Measurements from ENCODE around the gene OR5I1.

Gene OR5I1

GRCh38 chr11:55936300-55936699 is at the start of gene OR5I1:
TSS of gene OR5I1 (minus strand) at chr11:55936400. CDS start at chr11:55936400, 0 bp downstream.
- WGBS (ENCODE audit: insufficient coverage, insufficient read length) = no CpG with 5 or more reads among the region's 2 CpGs
- no peaks in the 10 kb centered on the region for H3K36me3 ChIP-seq (ENCODE audit: control insufficient read depth, insufficient read depth, low read length)
- no peak within 1 kb of the TSS for H3K4me3 ChIP-seq (ENCODE audit: low read length)
- no peaks in the 10 kb centered on the region for H3K4me1 ChIP-seq (ENCODE audit: control insufficient read depth, insufficient read depth, low read length)
- no peak for DNase-seq (ENCODE audit: low read depth, low spot score)
- H3K9me3 ChIP-seq (ENCODE audit: control insufficient read depth, insufficient read depth, low read length) = no peaks in the 10 kb centered on the region
- no peak within 1 kb of the TSS for H3K27ac ChIP-seq (ENCODE audit: low read length)
- H3K27me3 ChIP-seq (ENCODE audit: control insufficient read depth, insufficient read depth, low read length) = no peaks in the 10 kb centered on the region

GRCh38 chr11:55970935-55971334 is 34.7 kb upstream of the OR5I1 start:
- no CpG with 5 or more reads among the region's 3 CpGs for WGBS (ENCODE audit: insufficient coverage, insufficient read length)
- no peak for DNase-seq (ENCODE audit: low read depth, low spot score)
- H3K27me3 ChIP-seq (ENCODE audit: control insufficient read depth, insufficient read depth, low read length) = no peaks in the 10 kb centered on the region

GRCh38 chr11:55969845-55970244 is 33.6 kb upstream of the OR5I1 start, which contains the start of gene OR10AG1:
TSS of gene OR10AG1 (minus strand) at chr11:55969945. CDS start at chr11:55969907, 38 bp downstream.
- no CpG with 5 or more reads among the region's 2 CpGs for WGBS (ENCODE audit: insufficient coverage, insufficient read length)

More at GRCh38 chr11:55970935-55971334, 34.7 kb upstream of the OR5I1 start:
- Histone ChIP-seq H3K4me3 (ENCODE audit: low read length) (no peak overlapping the region), H3K36me3 (ENCODE audit: control insufficient read depth, insufficient read depth, low read length) (no peaks in the 10 kb centered on the region), H3K27ac (ENCODE audit: low read length) (no peak overlapping the region), H3K4me1 (ENCODE audit: control insufficient read depth, insufficient read depth, low read length) (no peaks in the 10 kb centered on the region), H3K9me3 (ENCODE audit: control insufficient read depth, insufficient read depth, low read length) (no peaks in the 10 kb centered on the region)

GRCh38 chr11:55967914-55968313 is 31.7 kb upstream of the OR5I1 start:
- no CpG with 5 or more reads among the region's 5 CpGs for WGBS (ENCODE audit: insufficient coverage, insufficient read length)

More at GRCh38 chr11:55969845-55970244, 33.6 kb upstream of the OR5I1 start, which contains the start of gene OR10AG1:
- H3K9me3 ChIP-seq (ENCODE audit: control insufficient read depth, insufficient read depth, low read length) = no peaks in the 10 kb centered on the region
- DNase-seq (ENCODE audit: low read depth, low spot score) = no peak
- no peak within 1 kb of the TSS for H3K27ac ChIP-seq (ENCODE audit: low read length)
- H3K36me3 ChIP-seq (ENCODE audit: control insufficient read depth, insufficient read depth, low read length) = no peaks in the 10 kb centered on the region
- H3K4me3 ChIP-seq (ENCODE audit: low read length) = no peak within 1 kb of the TSS
- no peaks in the 10 kb centered on the region for H3K27me3 ChIP-seq (ENCODE audit: control insufficient read depth, insufficient read depth, low read length)
- no peaks in the 10 kb centered on the region for H3K4me1 ChIP-seq (ENCODE audit: control insufficient read depth, insufficient read depth, low read length)

GRCh38 chr11:55966391-55966790 is 30.2 kb upstream of the OR5I1 start:
- Histone ChIP-seq H3K27me3 (ENCODE audit: control insufficient read depth, insufficient read depth, low read length) (no peaks in the 10 kb centered on the region), H3K27ac (ENCODE audit: low read length) (no peak overlapping the region), H3K4me1 (ENCODE audit: control insufficient read depth, insufficient read depth, low read length) (no peaks in the 10 kb centered on the region), H3K4me3 (ENCODE audit: low read length) (no peak overlapping the region), H3K36me3 (ENCODE audit: control insufficient read depth, insufficient read depth, low read length) (no peaks in the 10 kb centered on the region), H3K9me3 (ENCODE audit: control insufficient read depth, insufficient read depth, low read length) (no peaks in the 10 kb centered on the region)
- no peak for DNase-seq (ENCODE audit: low read depth, low spot score)
- no CpG with 5 or more reads among the region's 2 CpGs for WGBS (ENCODE audit: insufficient coverage, insufficient read length)

More at GRCh38 chr11:55967914-55968313, 31.7 kb upstream of the OR5I1 start:
- Histone ChIP-seq H3K4me3 (ENCODE audit: low read length) (no peak overlapping the region), H3K9me3 (ENCODE audit: control insufficient read depth, insufficient read depth, low read length) (no peaks in the 10 kb centered on the region), H3K27me3 (ENCODE audit: control insufficient read depth, insufficient read depth, low read length) (no peaks in the 10 kb centered on the region), H3K36me3 (ENCODE audit: control insufficient read depth, insufficient read depth, low read length) (no peaks in the 10 kb centered on the region), H3K4me1 (ENCODE audit: control insufficient read depth, insufficient read depth, low read length) (no peaks in the 10 kb centered on the region), H3K27ac (ENCODE audit: low read length) (no peak overlapping the region)
- DNase-seq (ENCODE audit: low read depth, low spot score) = no peak

- H3K9me3 ChIP-seq (ENCODE audit: control insufficient read depth, insufficient read depth, low read length) = no peaks in the 10 kb centered on the region
- no peaks in the 10 kb centered on the region for H3K4me1 ChIP-seq (ENCODE audit: control insufficient read depth, insufficient read depth, low read length)
- WGBS (ENCODE audit: insufficient coverage, insufficient read length) = no CpG with 5 or more reads among the region's 4 CpGs
- DNase-seq (ENCODE audit: low read depth, low spot score) = no peak
- H3K27ac ChIP-seq (ENCODE audit: low read length) = no peak overlapping the region
- no peaks in the 10 kb centered on the region for H3K36me3 ChIP-seq (ENCODE audit: control insufficient read depth, insufficient read depth, low read length)
- no peaks in the 10 kb centered on the region for H3K27me3 ChIP-seq (ENCODE audit: control insufficient read depth, insufficient read depth, low read length)
- H3K4me3 ChIP-seq (ENCODE audit: low read length) = no peak overlapping the region
Observed at GRCh38 chr11:55956521-55956920, 20.3 kb upstream of the OR5I1 start.

GRCh38 chr11:55949330-55949729 is 13.1 kb upstream of the OR5I1 start:
- Histone ChIP-seq H3K36me3 (ENCODE audit: control insufficient read depth, insufficient read depth, low read length) (no peaks in the 10 kb centered on the region), H3K4me1 (ENCODE audit: control insufficient read depth, insufficient read depth, low read length) (no peaks in the 10 kb centered on the region), H3K27ac (ENCODE audit: low read length) (no peak overlapping the region), H3K4me3 (ENCODE audit: low read length) (no peak overlapping the region), H3K9me3 (ENCODE audit: control insufficient read depth, insufficient read depth, low read length) (no peaks in the 10 kb centered on the region), H3K27me3 (ENCODE audit: control insufficient read depth, insufficient read depth, low read length) (no peaks in the 10 kb centered on the region)
- DNase-seq (ENCODE audit: low read depth, low spot score) = no peak
- no CpG with 5 or more reads among the region's 4 CpGs for WGBS (ENCODE audit: insufficient coverage, insufficient read length)

GRCh38 chr11:55942785-55943392 is 6.7 kb upstream of the OR5I1 start:
- Histone ChIP-seq H3K4me1 (ENCODE audit: control insufficient read depth, insufficient read depth, low read length) (no peaks in the 10 kb centered on the region), H3K4me3 (ENCODE audit: low read length) (no peak overlapping the region), H3K9me3 (ENCODE audit: control insufficient read depth, insufficient read depth, low read length) (no peaks in the 10 kb centered on the region), H3K27me3 (ENCODE audit: control insufficient read depth, insufficient read depth, low read length) (no peaks in the 10 kb centered on the region), H3K36me3 (ENCODE audit: control insufficient read depth, insufficient read depth, low read length) (no peaks in the 10 kb centered on the region), H3K27ac (ENCODE audit: low read length) (no peak overlapping the region)
- no CpG with 5 or more reads among the region's 3 CpGs for WGBS (ENCODE audit: insufficient coverage, insufficient read length)
- DNase-seq (ENCODE audit: low read depth, low spot score) = no peak

GRCh38 chr11:55920537-55920936 is 15.7 kb downstream of the OR5I1 start:
- no peaks in the 10 kb centered on the region; the same call in 1 of the 2 replicates for H3K9me3 ChIP-seq (ENCODE audit: control insufficient read depth, insufficient read depth, low read length)
- H3K27ac ChIP-seq (ENCODE audit: low read length) = no peak overlapping the region
- H3K36me3 ChIP-seq (ENCODE audit: control insufficient read depth, insufficient read depth, low read length) = no peaks in the 10 kb centered on the region
- WGBS (ENCODE audit: insufficient coverage, insufficient read length) = no CpG with 5 or more reads among the region's 5 CpGs
- H3K4me1 ChIP-seq (ENCODE audit: control insufficient read depth, insufficient read depth, low read length) = no peaks in the 10 kb centered on the region
- H3K4me3 ChIP-seq (ENCODE audit: low read length) = no peak overlapping the region
- no peaks in the 10 kb centered on the region for H3K27me3 ChIP-seq (ENCODE audit: control insufficient read depth, insufficient read depth, low read length)
- DNase-seq (ENCODE audit: low read depth, low spot score) = no peak

GRCh38 chr11:55914482-55914881 is 21.7 kb downstream of the OR5I1 start, which contains the start of gene OR5W2:
TSS of gene OR5W2 (minus strand) at chr11:55914582. CDS start at chr11:55914582, 0 bp downstream.
- Histone ChIP-seq H3K27ac (ENCODE audit: low read length) (no peak within 1 kb of the TSS), H3K4me1 (ENCODE audit: control insufficient read depth, insufficient read depth, low read length) (no peaks in the 10 kb centered on the region), H3K9me3 (ENCODE audit: control insufficient read depth, insufficient read depth, low read length) (no peaks in the 10 kb centered on the region), H3K36me3 (ENCODE audit: control insufficient read depth, insufficient read depth, low read length) (no peaks in the 10 kb centered on the region), H3K4me3 (ENCODE audit: low read length) (no peak within 1 kb of the TSS), H3K27me3 (ENCODE audit: control insufficient read depth, insufficient read depth, low read length) (no peaks in the 10 kb centered on the region)
- DNase-seq (ENCODE audit: low read depth, low spot score) = no peak
- WGBS (ENCODE audit: insufficient coverage, insufficient read length) = no CpG with 5 or more reads among the region's 1 CpG

GRCh38 chr11:55902308-55902707 is 33.9 kb downstream of the OR5I1 start:
- WGBS (ENCODE audit: insufficient coverage, insufficient read length) = no CpG with 5 or more reads among the region's 2 CpGs
- DNase-seq (ENCODE audit: low read depth, low spot score) = no peak
- Histone ChIP-seq H3K27ac (ENCODE audit: low read length) (no peak overlapping the region), H3K4me3 (ENCODE audit: low read length) (no peak overlapping the region), H3K36me3 (ENCODE audit: control insufficient read depth, insufficient read depth, low read length) (no peaks in the 10 kb centered on the region), H3K27me3 (ENCODE audit: control insufficient read depth, insufficient read depth, low read length) (no peaks in the 10 kb centered on the region), H3K9me3 (ENCODE audit: control insufficient read depth, insufficient read depth, low read length) (no peaks in the 10 kb centered on the region), H3K4me1 (ENCODE audit: control insufficient read depth, insufficient read depth, low read length) (no peaks in the 10 kb centered on the region)

Data from iPS DF 6.9 (cell line).